LNCAP (cell line): ENCODE results near the gene WDFY2.

Experiments used
- TF ChIP-seq, protein P1 (sequence below): fragments of 450-650 bp; IDR thresholded peaks from 2 replicates; pipeline ENCODE4 v1.5.1; 2017; ENCODE audit warnings: mild to moderate bottlenecking

Gene WDFY2

DNA sequence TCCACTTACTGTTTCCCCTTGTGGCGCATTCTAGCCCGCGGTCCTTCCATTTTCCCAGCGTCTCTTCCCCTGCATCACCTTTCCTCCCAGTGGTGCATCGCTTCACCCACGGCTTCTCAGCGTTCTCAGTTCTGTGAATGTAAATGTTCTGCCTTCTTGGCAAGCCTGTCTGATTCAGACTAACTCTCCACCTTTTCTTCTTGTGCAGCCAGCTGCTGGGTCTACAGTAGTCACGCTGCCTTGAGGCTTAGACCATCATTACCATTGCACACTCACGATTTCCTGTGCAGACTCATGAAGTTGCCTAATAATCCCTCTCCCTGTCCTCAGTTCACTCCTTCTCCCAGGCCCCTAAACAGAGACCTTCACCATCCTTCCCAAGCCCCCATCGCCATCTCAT is 144.7 kb downstream of the WDFY2 start:
- TF ChIP-seq, protein P1, sequence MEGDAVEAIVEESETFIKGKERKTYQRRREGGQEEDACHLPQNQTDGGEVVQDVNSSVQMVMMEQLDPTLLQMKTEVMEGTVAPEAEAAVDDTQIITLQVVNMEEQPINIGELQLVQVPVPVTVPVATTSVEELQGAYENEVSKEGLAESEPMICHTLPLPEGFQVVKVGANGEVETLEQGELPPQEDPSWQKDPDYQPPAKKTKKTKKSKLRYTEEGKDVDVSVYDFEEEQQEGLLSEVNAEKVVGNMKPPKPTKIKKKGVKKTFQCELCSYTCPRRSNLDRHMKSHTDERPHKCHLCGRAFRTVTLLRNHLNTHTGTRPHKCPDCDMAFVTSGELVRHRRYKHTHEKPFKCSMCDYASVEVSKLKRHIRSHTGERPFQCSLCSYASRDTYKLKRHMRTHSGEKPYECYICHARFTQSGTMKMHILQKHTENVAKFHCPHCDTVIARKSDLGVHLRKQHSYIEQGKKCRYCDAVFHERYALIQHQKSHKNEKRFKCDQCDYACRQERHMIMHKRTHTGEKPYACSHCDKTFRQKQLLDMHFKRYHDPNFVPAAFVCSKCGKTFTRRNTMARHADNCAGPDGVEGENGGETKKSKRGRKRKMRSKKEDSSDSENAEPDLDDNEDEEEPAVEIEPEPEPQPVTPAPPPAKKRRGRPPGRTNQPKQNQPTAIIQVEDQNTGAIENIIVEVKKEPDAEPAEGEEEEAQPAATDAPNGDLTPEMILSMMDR, result no peak

DNA sequence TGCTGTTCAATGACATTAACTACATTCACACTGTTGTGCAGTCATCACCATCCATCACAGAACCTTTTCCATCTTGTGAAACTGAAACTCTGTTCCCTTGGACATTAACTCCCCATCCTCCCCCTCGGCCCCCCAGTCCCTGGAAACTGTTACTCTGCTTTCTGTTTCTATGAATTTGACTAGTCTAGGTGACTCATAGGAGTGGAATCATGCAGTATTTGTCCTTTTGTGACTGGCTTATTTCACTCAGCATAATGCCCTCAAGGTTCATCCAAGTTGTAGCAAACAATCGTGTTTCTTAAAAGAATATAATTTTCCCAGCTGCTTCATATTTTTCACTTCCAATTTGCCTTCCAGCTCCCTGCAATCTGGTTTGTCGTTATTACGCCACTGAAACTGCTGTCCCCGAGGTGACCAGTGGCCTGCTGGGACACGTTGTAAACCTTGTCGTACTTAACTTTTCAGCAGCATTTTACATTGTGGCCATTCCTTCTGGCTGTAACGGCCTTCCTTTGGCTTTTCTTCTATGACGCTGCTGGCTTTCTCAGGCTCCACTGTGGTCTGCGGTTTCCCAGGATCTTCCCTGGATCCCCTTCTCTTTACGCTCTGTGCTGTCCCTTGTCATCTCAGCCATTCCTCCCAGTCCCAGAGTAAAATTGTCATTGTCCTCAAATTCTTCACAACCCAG is 145.7 kb downstream of the WDFY2 start:
- TF ChIP-seq, protein P1, result no peak

DNA sequence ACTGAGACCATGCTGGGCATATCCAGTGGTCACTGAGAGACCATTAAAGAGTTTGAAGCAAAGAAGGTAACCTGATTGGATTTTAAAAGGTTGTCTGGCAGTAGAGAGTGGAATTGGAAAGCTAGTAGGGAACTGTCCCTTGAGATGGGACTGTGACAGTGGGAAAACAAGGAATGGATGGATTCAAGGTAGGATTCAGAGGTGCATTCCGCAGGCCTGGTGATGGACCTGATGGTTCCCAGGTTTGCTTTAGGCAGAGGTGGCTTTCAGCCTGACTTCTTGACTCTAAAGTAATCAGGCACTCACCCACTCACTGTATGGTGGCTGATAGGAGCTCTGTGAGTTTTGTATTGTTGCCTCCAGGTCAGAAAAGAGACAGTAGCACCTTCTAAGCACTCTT is 146.7 kb downstream of the WDFY2 start:
- TF ChIP-seq, protein P1, result no peak

DNA sequence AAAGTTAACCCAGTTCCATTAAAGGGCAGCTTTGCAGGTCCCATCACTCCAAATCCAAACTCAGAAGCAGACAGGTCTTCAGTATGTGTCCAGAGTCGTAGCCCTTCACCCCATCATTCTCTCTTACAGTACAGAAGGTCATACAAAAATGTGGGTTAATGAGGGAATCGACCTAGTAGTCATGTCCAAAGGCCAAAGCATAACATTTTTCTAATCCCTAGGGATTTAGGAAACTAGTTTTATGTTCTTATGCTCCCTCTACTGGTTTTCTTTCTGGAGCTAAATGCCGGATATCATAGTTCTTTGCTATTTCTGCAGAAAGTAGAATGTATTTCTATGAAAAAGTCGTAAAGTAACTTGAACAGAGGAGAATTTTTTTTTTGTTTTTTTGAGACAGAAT is 147.5 kb downstream of the WDFY2 start:
- TF ChIP-seq, protein P1, result no peak; the same call in 1 of the 2 replicates

DNA sequence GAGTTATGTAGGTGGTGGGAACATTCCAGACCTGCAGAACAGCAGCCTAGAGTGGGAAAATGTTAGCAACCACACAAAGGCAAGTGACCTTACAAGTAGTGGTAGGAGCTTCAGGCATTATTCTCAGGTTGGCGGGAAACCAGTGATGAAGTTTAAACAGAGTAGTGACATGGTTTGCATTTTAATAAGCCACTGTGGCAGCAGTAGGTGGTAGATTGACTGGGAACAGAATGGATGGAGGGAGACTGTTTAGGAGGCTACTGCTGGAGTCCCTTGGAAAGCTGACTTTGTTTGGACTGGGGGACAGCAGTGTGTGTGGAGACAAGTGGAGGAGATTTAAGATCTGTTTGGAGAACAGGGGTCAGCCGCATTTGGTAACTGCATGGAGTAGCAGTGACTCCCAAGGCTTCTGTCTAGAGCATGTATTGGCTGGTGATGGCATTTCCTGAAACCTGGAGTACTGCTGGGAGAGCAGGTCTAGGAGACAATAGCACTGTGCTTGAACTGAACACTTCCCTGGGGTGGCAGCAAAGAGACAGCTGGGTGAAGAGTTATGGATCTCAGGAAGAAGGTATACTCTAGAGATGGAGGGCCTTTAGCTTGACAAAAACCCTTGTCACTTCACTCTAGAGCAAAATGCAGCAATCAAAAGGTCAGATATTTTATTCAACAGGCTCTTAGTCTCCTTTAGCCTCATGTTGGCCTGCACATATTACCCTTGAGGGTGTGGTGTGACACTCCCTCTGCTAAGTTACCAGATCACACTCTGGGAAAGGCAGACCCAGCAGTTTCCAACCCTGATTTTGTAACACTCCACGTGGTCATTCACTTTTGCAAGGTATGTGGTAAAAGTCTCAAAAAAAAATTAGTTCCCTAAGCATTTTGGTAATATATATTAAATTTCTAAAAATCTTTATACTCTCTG is 149.4 kb downstream of the WDFY2 start:
- TF ChIP-seq, protein P1, result no peak

DNA sequence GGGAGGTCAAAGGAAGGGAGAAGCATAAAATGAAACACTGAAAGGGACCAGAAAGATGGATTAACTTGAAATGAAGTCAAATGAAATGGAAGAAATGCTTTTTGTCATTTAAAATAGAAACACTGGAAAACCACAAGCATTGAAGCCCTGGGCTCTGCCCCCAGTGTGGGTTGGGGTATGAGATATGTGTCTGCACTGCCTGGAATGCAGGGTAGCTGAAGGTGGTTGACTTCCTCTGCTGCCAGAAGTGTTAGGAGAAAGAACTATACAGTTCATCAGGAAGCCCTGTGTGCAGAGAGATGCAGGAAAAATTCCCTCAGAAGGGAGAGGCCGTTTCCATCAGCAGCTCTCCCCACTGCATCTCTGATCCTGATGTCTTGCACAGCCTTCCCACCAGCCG is 150.5 kb downstream of the WDFY2 start:
- TF ChIP-seq, protein P1, result no peak

DNA sequence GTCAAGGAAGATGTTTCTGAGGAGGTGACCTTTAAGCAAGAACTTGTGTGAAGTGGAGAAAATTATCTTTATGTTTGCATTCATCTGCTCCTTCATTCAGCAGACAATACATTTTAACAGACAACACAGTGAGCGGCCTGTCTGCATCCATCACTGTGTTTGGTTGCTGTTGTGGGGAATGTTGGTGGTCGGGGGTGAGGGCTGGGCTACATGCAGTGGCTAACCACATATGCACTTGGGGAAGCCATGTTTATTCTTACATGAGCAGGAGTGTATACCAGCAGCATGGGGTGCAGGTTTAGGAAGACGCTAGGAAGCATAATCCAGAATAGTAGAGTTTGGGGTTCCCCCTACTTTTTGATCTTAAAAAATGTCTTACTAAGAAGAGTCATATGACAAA is 153.3 kb downstream of the WDFY2 start:
- TF ChIP-seq, protein P1, result no peak
